ENCODE measurements around the gene PAIP2. TPM values are rescaled to one million over a fixed set of nuclear protein-coding genes. Genes with fewer than 3 reads are reported as not detected.

PAIP2 gene
- total RNA-seq (2021; ENCODE audit: unreplicated experiment) = 108 TPM
- 84.6 and 88.0 TPM in 2 replicates for polyA plus RNA-seq (2012)
- percentile 93 among the genes with signal in this experiment for Bru-seq, nascent RNA
- BruChase-seq, experiment 1, labeled RNA remaining after a 6-hour chase = percentile 93 among the genes with signal in this experiment
- BruChase-seq, experiment 2, labeled RNA remaining after a 2-hour chase = percentile 88 among the genes with signal in this experiment
- long read RNA-seq, transcript PAIP2-201 (4 exons, 1,459 nt) = major isoform, 235 of 263 reads
- long read RNA-seq, transcript PAIP2-206 (3 exons, 815 nt) = minor isoform, 8 of 263 reads
- long read RNA-seq, partial matches to known transcripts = 5 of 263 reads
- long read RNA-seq, other reads (novel, unspliced or antisense) = 15 of 263 reads

- Histone ChIP-seq H3K9ac (ENCODE audit: low read length) (peak within 1 kb of the TSS; percentile 95), H3K36me3 (ENCODE audit: control insufficient read depth in 1 of 2, insufficient read depth in 2 of 2, low read length in 2 of 2) (0 out of 4 replicates have a peak, but pooled peaks cover 4% of the 10 kb centered on the region in 2 experiments), H3K9me2 (ENCODE audit: insufficient read depth) (no peaks in the 10 kb centered on the region), H3K4me3 (replicated peaks in 1 of 2; ENCODE audit: low read depth in 1 of 2, low read length in 2 of 2) (peak within 1 kb of the TSS; percentile 83 to 88), H3K27ac (ENCODE audit: low read depth, low read length) (peak within 1 kb of the TSS; percentile 96), H3K9me3 (ENCODE audit: control insufficient read depth in 1 of 2, insufficient read depth in 1 of 2, low read depth in 1 of 2, low read length in 2 of 2) (no peaks in the 10 kb centered on the region), H3K27me3 (ENCODE audit: insufficient read depth, low read length) (no peaks in the 10 kb centered on the region), H3K4me1 (ENCODE audit: control insufficient read depth in 1 of 2, insufficient read depth in 2 of 2, low read length in 2 of 2) (peaks cover 4 to 16% of the 10 kb centered on the region in 2 experiments; a peak in 3 of 4 replicates), H3K79me2 (ENCODE audit: insufficient read depth, low read length) (peaks cover 51% of the 10 kb centered on the region), H2AFZ (ENCODE audit: low read depth, low read length, poor library complexity, severe bottlenecking) (peak within 1 kb of the TSS; percentile 27), H4K20me1 (ENCODE audit: insufficient read depth) (peaks cover 6% of the 10 kb centered on the region; the same call in 1 of the 2 replicates), H3K4me2 (ENCODE audit: low read length) (peak within 1 kb of the TSS; percentile 93)
- intact Hi-C loops (cut with micrococcal nuclease) = loop anchor here (1.0 kb wide), 2 partner anchors 48 to 50 kb away; no protein-coding TSS in a partner anchor
- ChIA-PET RAD21 (ENCODE audit: low non-redundant PET in 1 of 2, low total read pairs in 2 of 2, uncharacterized antibody in 2 of 2, unreplicated experiment in 2 of 2) (interaction anchor here in 1 of 2 experiments (0.6 to 1.0 kb wide), 3 partner anchors 39 to 73 kb away, joined by 5 to 6 read pairs (median 5); no protein-coding TSS in a partner anchor), POLR2A (interaction anchor here (0.6 to 2.8 kb wide), 8 partner anchors 12 to 553 kb away, joined by 3 to 14 read pairs (median 3); partner anchors contain the start of gene MATR3), CTCF (interaction anchor here (0.6 to 1.9 kb wide), 8 partner anchors 22 to 553 kb away, joined by 3 to 6 read pairs (median 4); partner anchors contain the start of genes MATR3 and SPATA24)
- BruUV-seq (replicated peaks) = TSS peak; percentile 80
- DNase-seq (ENCODE audit: low read depth, low spot score) = peak; percentile 96
- peak; percentile 91 for ATAC-seq
- no peak; the same call in 1 of the 2 replicates for TF ChIP-seq ATF3 (IDR thresholded peaks at IDR 0.05)
- TF ChIP-seq SRF (IDR thresholded peaks at IDR 0.05; ENCODE audit: low read depth) = 0 out of 2 replicates have a peak, but pooled peaks have one; percentile 50
- TF ChIP-seq SP1 (IDR thresholded peaks at IDR 0.05; ENCODE audit: low read depth) = peak; percentile 69
- TF ChIP-seq YY1 (IDR thresholded peaks at IDR 0.05; ENCODE audit: extremely low read depth, insufficient replicate concordance, low read depth, low read length) = peak; percentile 30
- peak; percentile 52 for TF ChIP-seq TCF7L2 (IDR thresholded peaks at IDR 0.05; ENCODE audit: borderline replicate concordance, extremely low read depth, insufficient read depth, insufficient read length)
- peak; percentile 67; the same call in 1 of the 2 replicates for TF ChIP-seq ZFX (IDR thresholded peaks at IDR 0.05)
- TF ChIP-seq EZH2 (IDR thresholded peaks at IDR 0.05) = no peak
- TF ChIP-seq CTCF (IDR thresholded peaks at IDR 0.05 in 2 of 3, conservative IDR thresholded peaks at IDR 0.05 in 1 of 3; ENCODE audit: borderline replicate concordance in 1 of 3, insufficient read depth in 1 of 3, low read depth in 2 of 3, low read length in 2 of 3) = peak; percentile 62 to 75 (median 72); a peak in 5 of 6 replicates
- TF ChIP-seq ELF1 (IDR thresholded peaks at IDR 0.05; ENCODE audit: borderline replicate concordance, low read depth) = peak; percentile 62
- no peak for TF ChIP-seq ZNF274 (IDR thresholded peaks at IDR 0.05; ENCODE audit: low read depth, low read length)
- peak; percentile 66 for TF ChIP-seq POLR2A (IDR thresholded peaks at IDR 0.05; ENCODE audit: borderline replicate concordance, extremely low read depth, insufficient read depth, insufficient read length)
- TF ChIP-seq MAX (IDR thresholded peaks at IDR 0.05) = peak; percentile 95
- TF ChIP-seq CEBPB (IDR thresholded peaks at IDR 0.05; ENCODE audit: low read depth) = no peak
- no peak for TF ChIP-seq FOSL1 (IDR thresholded peaks at IDR 0.05; ENCODE audit: low read depth)
- TF ChIP-seq EGR1 (IDR thresholded peaks at IDR 0.05; ENCODE audit: low read depth) = 0 out of 2 replicates have a peak, but pooled peaks have one; percentile 53
- TF ChIP-seq JUND (IDR thresholded peaks at IDR 0.05) = peak; percentile 43; the same call in 1 of the 2 replicates
- no peak for TF ChIP-seq ZBTB33 (IDR thresholded peaks at IDR 0.05; ENCODE audit: extremely low read depth, insufficient replicate concordance, low read length)
- TF ChIP-seq EZH2phosphoT487 (IDR thresholded peaks at IDR 0.05; ENCODE audit: borderline replicate concordance) = no peak
- TF ChIP-seq CBX3 (IDR thresholded peaks at IDR 0.05; ENCODE audit: low read depth) = peak; percentile 78; the same call in 1 of the 2 replicates
- TF ChIP-seq POLR2AphosphoS5 (IDR thresholded peaks at IDR 0.05; ENCODE audit: low read depth, low read length) = peak; percentile 96
- peak; percentile 75 for TF ChIP-seq RAD21 (IDR thresholded peaks at IDR 0.05; ENCODE audit: low read depth)
Measured at GRCh38 chr5:139341689-139342422, at the start of gene PAIP2. TSS of gene PAIP2 (plus strand) at chr5:139341854. CDS start at chr5:139363785, 21,931 bp downstream.

Measured in HCT116 (cell line).